SK-N-MC (cell line): Measurements from ENCODE around the gene PRR15L.

Experiments
- EZH2 ChIP-seq: fragments of 200-600 bp; sonication (generic); IDR thresholded peaks from one replicate; pipeline ENCODE4 v1.6.1; 2017; ENCODE audit warnings: antibody characterized with exemption
- POLR2AphosphoS5 ChIP-seq: IDR thresholded peaks from 2 replicates; pipeline ENCODE4 v1.6.1; 2012; ENCODE audit warnings: mild to moderate bottlenecking, low read depth, low read length, borderline replicate concordance

DNA sequence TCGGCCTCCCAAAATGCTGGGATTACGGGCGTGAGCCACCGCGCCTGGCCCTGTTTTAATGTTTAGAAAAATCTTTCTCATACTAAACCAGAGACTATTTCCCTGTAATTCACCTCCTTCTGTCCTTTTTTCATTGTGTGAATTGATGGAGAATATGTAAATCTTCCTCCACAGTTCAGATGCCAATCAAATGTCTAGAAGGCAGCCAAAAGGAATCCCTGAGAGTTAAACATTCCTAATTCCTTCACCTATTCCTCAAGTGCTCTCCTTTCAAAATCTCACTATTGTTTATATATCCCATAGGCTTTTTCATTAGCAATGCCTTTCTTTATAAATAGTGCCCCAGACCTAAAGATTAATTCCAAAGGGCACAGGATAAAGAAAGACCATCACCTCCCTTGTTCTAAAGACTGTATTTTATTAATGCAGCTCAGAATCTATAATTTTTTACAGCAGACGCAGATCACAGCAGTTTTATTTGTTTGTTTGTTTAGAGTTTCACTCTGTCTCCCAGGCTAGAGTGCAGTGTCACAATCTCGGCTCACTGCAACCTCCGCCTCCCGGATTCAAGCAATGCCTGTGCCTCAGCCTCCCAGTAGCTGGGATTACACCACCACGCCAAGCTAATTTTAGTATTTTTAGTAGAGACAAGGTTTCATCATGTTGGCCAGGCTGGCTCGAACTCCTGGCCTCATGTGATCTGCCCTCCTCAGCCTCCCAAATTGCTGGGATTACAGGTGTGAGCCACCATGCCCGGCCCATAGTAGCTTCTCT lies 49.4 kb upstream of the PRR15L start:
- TF ChIP-seq POLR2AphosphoS5 (no peak), EZH2 (no peak)
